ENCODE data around the gene PCNP. TPM values are rescaled to one million over a fixed set of nuclear protein-coding genes. Genes with fewer than 3 reads are reported as not detected.

Gene PCNP
- total RNA-seq, 1 experiment from 2014 or later = 216 TPM

GRCh38 chr3:101635345-101635744, 61.4 kb downstream of the PCNP start:
- no peaks in the 10 kb centered on the region; the same call in none of the 2 replicates for H3K27me3 Mint-ChIP-seq (ENCODE audit: low read depth)
- no peak overlapping the region for H4K5ac ChIP-seq (ENCODE audit: insufficient read length, low read depth, low read length)

More at GRCh38 chr3:101635345-101635744, 61.4 kb downstream of the PCNP start:
- Histone ChIP-seq H4K8ac (replicated peaks; ENCODE audit: insufficient read length, low read depth, low read length) (no peak overlapping the region), H3T11ph (ENCODE audit: low read length) (no peak overlapping the region), H2BK20ac (ENCODE audit: low read depth, low read length, poor library complexity, severe bottlenecking) (no peak overlapping the region), H2BK15ac (ENCODE audit: low read depth, low read length) (no peak overlapping the region), H3K27me3 (ENCODE audit: insufficient read depth, low read length) (no peaks in the 10 kb centered on the region), H4K20me1 (ENCODE audit: control insufficient read depth, insufficient read depth, insufficient read length) (no peaks in the 10 kb centered on the region), H3K9me3 (ENCODE audit: control insufficient read depth, low read depth, low read length) (no peaks in the 10 kb centered on the region), H3K56ac (ENCODE audit: insufficient read length, low read depth, low read length) (no peak overlapping the region), H4K91ac (ENCODE audit: insufficient read length, low read depth, low read length) (no peak overlapping the region), H3K14ac (ENCODE audit: insufficient read depth, low read length) (no peak overlapping the region), H3K23ac (ENCODE audit: insufficient read length, low read depth, low read length) (no peak overlapping the region), H2AFZ (ENCODE audit: low read length) (no peak overlapping the region), H3K79me2 (ENCODE audit: insufficient read depth, low read length) (no peaks in the 10 kb centered on the region), H2BK5ac (ENCODE audit: insufficient read length, low read length) (no peak overlapping the region), H2AK5ac (ENCODE audit: insufficient read length, low read length) (no peak overlapping the region), H3K27ac (ENCODE audit: insufficient read length, low read depth, low read length) (no peak overlapping the region), H3K4ac (ENCODE audit: low read depth, low read length) (no peak overlapping the region), H2BK12ac (ENCODE audit: insufficient read length, low read depth, low read length) (no peak overlapping the region), H3K9ac (ENCODE audit: extremely low read depth, insufficient read length, low read length) (no peak overlapping the region), H2BK120ac (ENCODE audit: low read depth, low read length, poor library complexity, severe bottlenecking) (no peak overlapping the region), H3K79me1 (ENCODE audit: insufficient read depth, low read depth, low read length, poor library complexity, severe bottlenecking) (no peaks in the 10 kb centered on the region), H3K4me1 (ENCODE audit: insufficient read depth, low read length) (no peaks in the 10 kb centered on the region; the same call in 1 of the 2 replicates), H3K4me2 (ENCODE audit: insufficient read depth, insufficient read length, low read length) (no peak overlapping the region), H3K23me2 (ENCODE audit: insufficient read length, low read depth, low read length, poor library complexity, severe bottlenecking) (no peaks in the 10 kb centered on the region), H3K18ac (ENCODE audit: insufficient read length, low read depth, low read length) (no peak overlapping the region)
- Mint-ChIP-seq H3K9me3 (no peaks in the 10 kb centered on the region), H3K36me3 (ENCODE audit: insufficient read depth in 1 of 3, low read depth in 3 of 3) (no peaks in the 10 kb centered on the region), H3K4me3 (no peak overlapping the region), H3K27ac (peak overlapping the region in 1 of 3 experiments; percentile 68; a peak in 1 of 7 replicates), H3K4me1 (peaks cover 23 to 38% of the 10 kb centered on the region in 2 experiments)
- no CpG with 5 or more reads among the region's 9 CpGs for WGBS (ENCODE audit: extremely low coverage, insufficient read length, low lambda C conversion rate)
- DNase-seq = no peak
- no peak for TF ChIP-seq CTCF (conservative IDR thresholded peaks at IDR 0.05)

Measured in H9 (cell line).